Measurements from ENCODE around the gene TNF.

Gene TNF

DNA sequence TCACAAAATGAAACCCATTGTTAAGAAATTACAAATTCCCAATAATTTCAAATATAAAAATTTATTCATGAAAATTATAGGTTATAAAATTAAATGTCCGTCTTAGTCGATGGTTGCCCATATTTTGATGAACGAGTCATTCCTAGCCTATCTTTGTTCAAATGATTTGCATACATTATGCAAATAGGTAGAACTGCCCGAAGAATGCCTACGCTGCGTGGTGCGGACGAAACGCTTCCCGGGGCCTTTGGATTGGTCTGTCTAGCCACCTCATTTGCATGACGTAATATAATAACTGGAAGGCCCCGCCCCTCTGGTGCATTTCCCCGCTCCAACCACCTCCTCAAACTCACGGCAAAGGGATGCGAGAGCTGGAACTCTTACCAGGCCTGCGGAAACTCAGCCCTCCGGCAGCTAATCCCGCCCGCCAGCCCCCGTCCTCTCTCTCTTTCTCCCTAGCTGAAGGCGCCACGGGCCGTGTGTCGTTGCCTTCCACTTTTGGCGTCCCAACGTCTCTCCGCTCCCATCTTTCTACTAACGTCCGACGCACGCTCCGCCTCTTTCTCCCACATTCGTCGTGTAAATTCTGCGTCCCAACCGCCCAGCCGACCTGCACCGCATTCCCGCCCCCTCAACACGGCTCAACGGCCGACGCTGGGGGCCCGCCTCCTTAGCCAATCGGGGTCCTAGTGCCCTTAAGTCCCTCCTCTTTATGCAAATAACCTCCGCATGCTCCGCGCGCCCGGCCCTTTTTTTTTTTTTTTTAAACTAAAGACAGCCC is 44.6 kb downstream of the TNF start:
- TF ChIP-seq, protein P1, sequence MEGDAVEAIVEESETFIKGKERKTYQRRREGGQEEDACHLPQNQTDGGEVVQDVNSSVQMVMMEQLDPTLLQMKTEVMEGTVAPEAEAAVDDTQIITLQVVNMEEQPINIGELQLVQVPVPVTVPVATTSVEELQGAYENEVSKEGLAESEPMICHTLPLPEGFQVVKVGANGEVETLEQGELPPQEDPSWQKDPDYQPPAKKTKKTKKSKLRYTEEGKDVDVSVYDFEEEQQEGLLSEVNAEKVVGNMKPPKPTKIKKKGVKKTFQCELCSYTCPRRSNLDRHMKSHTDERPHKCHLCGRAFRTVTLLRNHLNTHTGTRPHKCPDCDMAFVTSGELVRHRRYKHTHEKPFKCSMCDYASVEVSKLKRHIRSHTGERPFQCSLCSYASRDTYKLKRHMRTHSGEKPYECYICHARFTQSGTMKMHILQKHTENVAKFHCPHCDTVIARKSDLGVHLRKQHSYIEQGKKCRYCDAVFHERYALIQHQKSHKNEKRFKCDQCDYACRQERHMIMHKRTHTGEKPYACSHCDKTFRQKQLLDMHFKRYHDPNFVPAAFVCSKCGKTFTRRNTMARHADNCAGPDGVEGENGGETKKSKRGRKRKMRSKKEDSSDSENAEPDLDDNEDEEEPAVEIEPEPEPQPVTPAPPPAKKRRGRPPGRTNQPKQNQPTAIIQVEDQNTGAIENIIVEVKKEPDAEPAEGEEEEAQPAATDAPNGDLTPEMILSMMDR (IDR thresholded peaks at IDR 0.05), result no peak

DNA sequence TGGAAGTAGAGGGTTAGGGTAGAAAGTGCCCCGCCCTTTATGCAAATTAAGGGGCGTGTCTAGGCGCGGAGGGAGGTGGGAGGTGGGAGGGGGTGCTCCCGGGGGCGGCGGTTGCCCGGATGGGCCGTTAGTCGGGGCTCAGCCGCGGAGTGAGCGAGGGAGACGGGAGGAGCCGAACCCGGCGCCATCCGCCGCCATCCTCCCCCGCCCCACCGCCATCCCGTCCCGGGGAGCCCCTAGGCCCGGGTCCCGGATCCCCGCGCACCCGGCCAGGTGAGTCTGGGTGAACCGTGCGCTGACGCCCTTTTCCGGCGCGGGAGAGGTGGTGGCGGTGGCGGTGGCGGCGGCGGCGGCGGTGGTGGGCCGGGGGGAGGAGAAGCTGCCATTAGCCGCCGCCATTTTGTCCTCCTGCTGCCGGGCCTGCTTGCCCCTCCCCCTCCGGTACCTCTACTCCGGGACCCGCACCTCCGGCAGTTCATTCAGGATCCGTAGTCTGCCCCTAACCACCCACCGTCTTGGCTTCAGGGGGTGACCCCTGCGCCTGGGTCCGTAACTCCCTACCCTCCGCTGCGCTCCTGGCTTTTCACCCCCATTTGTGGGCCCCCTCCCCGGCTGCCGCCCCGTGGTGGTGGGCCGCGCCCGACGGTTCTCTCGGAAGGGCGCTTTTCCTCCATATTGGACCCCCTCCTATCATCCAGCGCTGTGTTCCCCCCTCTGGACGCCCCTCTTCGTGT is 45.4 kb downstream of the TNF start, which contains the start of gene PRRC2A:
Gene PRRC2A (plus strand): TSS at position 130 of the 734 bp plus-strand sequence. CDS start 2,075 bp downstream, outside the sequence.
- TF ChIP-seq, protein P1 (IDR thresholded peaks at IDR 0.05), result no peak

DNA sequence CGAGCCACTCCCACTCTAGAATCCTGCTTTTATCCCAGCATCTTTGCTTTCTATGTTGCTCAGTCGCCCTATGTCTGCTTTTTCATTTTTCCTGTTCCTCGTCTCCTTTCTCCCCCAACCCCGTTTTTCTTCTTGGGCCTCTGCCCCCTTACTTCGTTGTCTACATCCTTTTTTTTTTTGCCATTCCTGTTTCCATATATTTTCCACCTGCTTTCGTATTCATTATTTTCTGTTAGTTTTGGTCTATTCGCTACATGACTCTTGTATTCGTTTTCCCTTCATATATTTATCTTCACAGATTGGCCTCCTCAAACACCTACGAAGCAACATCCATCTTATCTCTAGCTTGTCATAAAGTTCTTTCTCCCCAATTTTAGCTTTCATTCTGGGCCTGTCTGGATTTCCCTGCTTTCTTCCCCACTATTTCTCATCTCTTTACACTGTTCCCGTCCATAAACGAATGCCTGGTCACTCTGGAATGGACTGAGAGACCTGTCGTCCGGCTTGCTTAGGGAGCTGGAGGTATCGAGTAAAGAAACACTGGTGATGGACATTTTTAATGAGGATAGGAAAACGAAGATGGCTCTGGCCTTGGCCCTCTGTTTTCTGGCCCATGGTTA is 46.1 kb downstream of the TNF start:
- TF ChIP-seq, protein P1 (IDR thresholded peaks at IDR 0.05), result no peak

DNA sequence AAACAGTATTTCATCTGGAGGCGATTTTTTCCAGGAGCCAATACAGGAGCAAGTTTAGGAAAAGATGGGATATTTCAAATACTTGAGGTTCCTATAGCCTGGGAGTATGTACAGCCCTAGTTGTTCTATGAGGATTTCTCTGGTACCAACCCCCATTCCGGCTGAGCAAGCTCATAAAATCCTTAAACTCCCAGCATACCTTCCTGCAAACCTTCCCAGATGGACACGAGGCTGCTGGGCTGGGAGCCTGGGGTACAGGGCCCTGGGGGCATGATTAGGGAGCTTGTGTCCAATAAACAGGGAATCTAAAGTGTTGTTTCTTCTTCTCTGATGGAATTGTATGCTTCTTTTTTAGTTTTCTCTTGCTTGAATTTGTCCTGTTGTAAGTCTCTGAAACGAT is 46.6 kb downstream of the TNF start:
- TF ChIP-seq, protein P1 (IDR thresholded peaks at IDR 0.05), result no peak

DNA sequence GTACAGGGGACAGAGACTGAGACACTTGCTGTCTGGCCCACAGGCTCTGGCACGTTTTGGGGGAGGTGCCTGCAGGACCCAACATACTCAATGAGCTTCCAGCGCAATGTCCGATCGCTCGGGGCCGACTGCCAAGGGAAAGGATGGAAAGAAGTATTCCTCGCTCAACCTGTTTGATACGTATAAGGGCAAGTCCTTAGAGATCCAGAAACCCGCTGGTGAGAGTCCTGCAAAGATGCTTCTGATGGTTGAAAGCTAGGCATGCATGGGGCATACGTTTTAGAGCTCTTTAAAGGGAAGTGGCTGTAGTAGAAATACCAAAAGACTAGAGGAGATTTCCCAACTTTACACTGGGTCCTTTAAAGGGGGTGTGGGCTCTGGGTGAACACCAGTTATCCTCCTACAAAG is 47.3 kb downstream of the TNF start:
- TF ChIP-seq, protein P1 (IDR thresholded peaks at IDR 0.05), result no peak

DNA sequence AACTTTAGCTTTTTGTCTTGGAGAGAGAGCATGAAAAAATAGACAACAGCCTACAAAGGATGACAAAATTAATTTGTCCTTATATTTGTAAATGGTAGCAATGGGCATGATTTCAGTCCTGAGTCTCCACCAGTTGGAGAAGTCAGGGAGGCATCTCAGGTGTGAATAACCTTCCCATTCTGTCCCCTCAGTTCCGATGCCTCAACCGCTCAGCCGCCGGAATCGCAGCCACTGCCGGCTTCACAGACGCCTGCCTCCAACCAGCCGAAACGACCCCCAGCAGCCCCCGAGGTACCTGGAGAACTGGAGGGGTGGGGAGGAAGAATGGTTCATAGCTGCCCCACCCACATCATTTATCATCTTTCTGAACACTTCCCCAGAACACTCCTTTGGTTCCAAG is 48.7 kb downstream of the TNF start:
- TF ChIP-seq, protein P1 (IDR thresholded peaks at IDR 0.05), result no peak

DNA sequence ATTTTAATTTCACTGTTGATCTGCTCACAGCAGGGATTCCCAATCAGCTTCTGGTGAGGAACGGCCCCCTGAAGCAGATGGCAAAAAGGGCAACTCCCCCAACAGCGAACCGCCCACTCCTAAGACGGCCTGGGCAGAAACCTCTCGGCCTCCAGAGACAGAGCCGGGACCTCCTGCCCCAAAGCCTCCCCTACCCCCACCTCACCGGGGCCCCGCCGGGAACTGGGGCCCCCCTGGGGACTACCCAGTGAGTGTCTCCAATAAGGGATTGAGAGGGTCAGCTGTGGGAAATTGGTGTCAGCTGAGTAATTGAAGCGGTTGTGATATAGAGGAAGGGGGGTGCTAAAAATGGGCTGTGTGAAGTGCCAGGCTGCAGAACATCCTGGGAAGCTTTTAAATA is 51.6 kb downstream of the TNF start:
- TF ChIP-seq, protein P1 (IDR thresholded peaks at IDR 0.05), result no peak
